DND-41 (cell line): ENCODE measurements around the gene APOBEC3H.

Experiments
- CTCF ChIP-seq: IDR thresholded peaks from 2 replicates; pipeline ENCODE4 v1.5.1; 2012; ENCODE audit warnings: borderline replicate concordance, low read length, moderate library complexity, mild to moderate bottlenecking; ENCODE audit not compliant: poor library complexity, severe bottlenecking; ENCODE audit errors: extremely low read depth
- EZH2 ChIP-seq: IDR thresholded peaks from 3 replicates; pipeline ENCODE4 v1.6.1; 2012; ENCODE audit warnings: borderline replicate concordance, low read depth, mild to moderate bottlenecking, moderate library complexity, low read length, inconsistent platforms; ENCODE audit not compliant: severe bottlenecking

- TF ChIP-seq CTCF (no peak), EZH2 (no peak)
Measured at GRCh38 chr22:39152511-39153219, 55.6 kb downstream of the APOBEC3H start, which contains the start of gene CBX7.
